GM18867 (cell line): ENCODE results near the gene TCEAL1.
"Not testable (repeated sequence)": the region's sequence is repeated elsewhere in the genome, so short reads cannot be mapped to it uniquely, and the experiment has no call there.

Experiments used
- ATAC-seq: cut with Tn5 transposase; IDR thresholded peaks from one replicate; pipeline ENCODE4 v1.9.1; 2021; ENCODE audit warnings: mild to moderate bottlenecking, moderate library complexity; ENCODE audit not compliant: unreplicated experiment

The TCEAL1 gene, protein sequence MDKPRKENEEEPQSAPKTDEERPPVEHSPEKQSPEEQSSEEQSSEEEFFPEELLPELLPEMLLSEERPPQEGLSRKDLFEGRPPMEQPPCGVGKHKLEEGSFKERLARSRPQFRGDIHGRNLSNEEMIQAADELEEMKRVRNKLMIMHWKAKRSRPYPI

DNA sequence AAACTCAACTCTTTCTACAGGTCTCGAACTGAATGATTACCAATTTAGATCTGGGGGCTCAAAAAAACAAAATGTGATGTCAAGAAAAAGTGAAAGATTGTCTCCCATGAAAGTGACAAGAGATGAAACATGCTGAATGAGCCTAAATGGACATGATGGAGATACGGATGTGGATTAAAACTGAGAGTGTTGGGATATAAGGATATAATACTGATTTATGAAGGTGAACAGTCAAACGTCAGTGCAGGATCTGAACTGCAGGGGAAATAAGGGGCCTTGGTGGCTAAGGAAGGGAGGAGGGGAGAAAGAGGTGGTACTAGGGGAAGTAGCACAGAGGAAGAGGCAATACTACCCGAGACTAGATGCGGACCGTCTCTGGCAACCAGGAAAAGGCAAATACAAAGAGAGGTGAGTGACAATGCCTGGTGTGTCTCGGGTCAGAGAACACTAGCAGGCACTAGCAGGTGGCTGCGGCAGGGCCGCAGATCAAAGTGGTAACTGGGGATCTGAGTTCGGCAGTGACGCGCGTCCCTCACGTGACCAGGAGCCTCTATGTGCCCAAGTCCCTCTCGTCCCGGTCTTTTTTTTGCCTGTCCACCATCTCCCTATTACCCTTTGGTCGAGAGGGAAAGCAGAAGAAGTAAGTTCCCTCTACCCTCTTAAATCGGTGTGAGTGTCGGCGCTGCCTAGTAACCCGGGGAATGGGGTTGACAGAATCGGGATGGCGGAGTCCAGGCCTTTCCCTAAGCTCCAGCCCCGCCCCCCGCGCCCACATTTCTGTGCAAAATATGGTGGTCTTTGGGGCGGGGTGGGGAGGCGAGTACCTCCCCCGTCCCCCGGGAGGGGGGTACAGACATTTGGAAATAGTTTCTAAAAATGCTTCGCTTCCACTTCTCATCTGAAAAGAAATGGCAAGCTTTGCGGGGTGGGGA is at the start of gene TCEAL1:
Gene TCEAL1 (plus strand): TSS at position 590 of the 932 bp plus-strand sequence. CDS start 942 bp downstream, outside the sequence.
- peak; percentile 78 for ATAC-seq

DNA sequence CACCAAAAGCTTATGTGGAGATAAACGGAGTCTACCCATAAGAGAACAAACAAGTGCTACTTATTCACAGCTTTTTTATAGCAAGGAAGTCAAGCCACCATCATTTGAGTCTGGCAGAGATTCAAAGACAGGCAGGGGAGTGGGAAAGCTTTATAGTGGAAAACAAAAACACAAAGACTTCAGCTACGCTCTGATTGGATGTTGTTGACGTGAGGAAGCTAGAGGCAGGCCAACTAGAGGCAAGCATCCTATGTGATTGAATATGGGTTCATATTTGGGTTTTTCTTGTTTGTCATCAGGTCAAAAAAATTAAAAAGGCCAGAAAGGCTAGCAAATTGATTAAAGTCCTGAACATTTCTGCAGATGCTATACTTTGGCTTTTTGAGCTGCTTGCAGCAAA is 44.2 kb upstream of the TCEAL1 start:
- no peak for ATAC-seq

DNA sequence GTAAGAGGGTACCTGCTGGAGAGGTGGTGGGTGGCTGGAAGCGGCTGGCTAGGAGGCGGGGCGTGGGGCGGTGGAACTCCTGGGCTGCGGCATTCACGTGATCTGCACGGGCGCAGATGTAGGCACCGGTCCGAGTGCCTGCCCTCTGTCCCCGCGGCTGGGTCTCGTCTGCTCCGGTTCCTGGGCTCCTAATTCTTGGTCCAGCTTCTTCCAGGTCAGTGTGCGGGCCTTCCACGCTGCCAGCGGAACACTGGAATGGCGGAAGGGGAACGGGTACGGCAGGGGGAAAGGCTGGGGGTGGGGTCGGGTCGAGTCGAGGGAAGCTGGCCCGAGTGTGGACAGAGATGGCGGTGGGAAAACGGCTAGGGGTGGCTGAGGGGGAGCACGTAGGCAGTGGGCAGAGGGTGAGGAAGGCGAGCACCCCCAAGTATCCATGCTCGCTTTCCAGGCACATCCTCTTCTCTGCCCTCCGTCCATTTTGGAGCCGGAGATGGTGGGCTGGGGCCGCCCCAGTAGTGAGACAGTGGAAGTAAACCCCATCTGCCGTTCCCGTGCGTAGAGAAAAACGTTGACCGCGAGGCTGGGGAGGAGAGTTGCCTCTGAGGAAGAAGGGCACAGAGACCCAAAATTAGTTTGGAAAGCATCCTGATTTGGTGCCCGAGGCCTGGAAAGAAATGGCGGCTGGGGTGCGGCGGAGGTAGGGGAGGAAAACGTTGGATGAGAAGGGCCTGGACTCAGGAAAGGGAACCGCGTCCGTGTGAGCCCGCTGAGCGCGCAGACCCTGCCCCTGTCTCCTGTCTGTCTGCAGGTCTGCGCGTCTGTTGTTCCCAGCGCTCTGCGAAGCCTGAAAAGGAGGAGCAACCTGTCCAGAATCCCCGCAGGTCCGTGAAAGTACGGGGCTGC is 43.1 kb upstream of the TCEAL1 start, which contains the start of gene TCEAL4:
Gene TCEAL4 (plus strand): TSS at position 105 of the 903 bp plus-strand sequence. CDS start 1,161 bp downstream, outside the sequence.
- ATAC-seq: peak; percentile 95

DNA sequence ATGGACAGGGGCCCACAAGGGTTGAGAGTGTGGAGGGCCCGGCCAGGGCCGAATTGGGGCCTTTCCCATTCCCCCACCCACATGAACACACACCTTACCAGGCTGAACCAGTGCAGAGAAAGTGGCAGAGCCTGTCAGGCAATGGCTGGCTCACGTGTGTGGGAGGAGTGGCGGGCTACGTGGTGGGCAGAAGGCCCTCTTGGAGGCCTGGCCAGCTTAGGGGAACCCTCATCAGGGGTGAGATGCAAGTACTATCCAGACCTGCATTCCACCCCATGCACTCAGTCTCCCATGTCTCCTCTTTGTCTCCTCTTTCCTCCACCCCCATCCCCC is 42.5 kb upstream of the TCEAL1 start:
- no peak for ATAC-seq

DNA sequence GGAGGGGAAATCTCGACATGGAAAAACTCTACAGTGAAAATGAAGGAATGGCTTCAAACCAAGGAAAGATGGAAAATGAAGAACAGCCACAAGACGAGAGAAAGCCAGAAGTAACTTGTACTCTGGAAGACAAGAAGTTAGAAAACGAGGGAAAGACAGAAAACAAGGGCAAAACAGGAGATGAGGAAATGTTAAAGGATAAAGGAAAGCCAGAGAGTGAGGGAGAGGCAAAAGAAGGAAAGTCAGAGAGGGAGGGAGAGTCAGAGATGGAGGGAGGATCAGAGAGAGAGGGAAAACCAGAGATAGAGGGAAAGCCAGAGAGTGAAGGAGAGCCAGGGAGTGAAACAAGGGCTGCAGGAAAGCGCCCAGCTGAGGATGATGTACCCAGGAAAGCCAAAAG is 42.1 kb upstream of the TCEAL1 start:
- no peak for ATAC-seq

DNA sequence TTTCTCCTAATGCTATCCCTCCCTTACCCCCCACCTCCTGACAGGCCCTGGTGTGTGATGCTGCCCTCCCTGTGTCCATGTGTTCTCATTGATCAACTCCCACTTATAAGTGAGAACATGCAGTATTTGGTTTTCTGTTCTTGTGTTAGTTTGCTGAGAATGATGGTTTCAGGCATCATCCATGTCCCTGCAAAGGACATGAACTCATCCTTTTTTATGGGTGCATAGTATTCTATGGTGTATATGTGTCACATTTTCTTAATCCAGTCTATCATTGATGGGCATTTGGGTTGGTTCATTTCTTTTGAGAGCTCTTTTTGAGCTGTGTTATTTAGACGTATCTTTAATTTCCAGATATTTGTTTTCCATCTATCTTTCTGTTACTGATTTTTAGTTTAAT is 36.5 kb upstream of the TCEAL1 start:
- ATAC-seq: not testable (repeated sequence)

DNA sequence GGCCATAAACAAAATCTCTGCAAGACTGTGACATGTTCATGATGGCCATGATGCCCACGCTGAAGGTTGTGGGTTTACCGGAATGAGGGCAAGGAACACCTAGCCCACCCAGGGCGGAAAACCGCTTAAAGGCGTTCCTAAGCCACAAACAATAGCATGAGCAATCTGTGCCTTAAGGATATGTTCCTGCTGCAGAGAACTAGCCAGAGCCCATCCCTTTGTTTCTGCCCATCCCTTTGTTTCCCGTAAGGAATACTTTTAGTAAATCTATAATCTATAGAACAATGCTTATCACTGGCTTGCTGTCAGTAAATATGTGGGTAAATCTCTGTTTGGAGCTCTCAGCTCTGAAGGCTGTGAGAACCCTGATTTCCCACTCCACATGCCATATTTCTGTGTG is 33.6 kb upstream of the TCEAL1 start:
- not testable (repeated sequence) for ATAC-seq

DNA sequence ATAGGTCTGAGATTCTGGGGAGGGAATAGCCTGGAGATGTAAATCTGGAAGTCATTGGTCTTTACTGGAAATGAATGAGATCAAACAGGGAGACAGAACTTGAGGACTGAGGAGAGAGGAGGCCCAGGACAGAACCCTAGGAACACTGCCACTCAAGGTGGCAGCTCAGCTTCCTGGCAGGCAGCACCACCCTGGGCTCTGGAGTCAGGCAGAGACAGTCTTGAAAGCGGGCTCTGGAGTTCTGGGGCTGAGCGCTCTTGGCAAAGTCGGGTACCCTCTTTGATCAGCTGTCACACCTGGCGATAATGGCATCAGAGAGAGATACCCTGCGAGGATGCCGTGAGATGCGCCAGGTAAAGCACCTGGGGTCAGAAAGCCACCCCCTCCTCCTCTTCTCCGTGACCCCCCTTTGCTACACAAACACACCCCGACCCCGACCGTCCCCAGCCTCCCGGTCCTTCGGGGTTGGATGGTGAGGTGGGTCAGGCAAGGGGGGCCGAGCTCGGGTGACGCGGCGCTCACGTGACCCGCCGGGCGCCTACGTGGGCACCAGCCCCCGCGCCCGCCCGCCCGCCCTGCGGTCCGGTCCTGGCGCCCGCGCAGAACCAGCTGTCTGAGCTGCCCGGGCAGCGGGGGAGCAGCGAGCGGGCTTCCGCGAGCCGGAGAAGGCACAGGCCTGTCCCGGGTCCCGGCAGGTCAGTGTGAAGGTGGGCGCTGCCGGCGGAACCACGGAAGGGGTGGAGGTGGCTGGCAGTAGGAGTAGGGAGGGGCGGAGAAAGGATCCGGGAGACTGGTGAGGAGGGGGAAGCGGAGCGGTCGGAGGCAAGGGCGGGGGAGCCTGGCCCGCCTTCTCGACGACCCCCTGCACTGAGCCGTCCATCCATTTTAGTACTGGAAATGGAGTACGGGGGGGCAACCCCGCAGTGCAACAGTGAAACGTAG is 21.1 kb upstream of the TCEAL1 start, which contains the start of gene TCEAL3:
Gene TCEAL3 (plus strand): TSS at position 600 of the 942 bp plus-strand sequence. CDS start 1,102 bp downstream, outside the sequence.
- ATAC-seq: peak; percentile 82

DNA sequence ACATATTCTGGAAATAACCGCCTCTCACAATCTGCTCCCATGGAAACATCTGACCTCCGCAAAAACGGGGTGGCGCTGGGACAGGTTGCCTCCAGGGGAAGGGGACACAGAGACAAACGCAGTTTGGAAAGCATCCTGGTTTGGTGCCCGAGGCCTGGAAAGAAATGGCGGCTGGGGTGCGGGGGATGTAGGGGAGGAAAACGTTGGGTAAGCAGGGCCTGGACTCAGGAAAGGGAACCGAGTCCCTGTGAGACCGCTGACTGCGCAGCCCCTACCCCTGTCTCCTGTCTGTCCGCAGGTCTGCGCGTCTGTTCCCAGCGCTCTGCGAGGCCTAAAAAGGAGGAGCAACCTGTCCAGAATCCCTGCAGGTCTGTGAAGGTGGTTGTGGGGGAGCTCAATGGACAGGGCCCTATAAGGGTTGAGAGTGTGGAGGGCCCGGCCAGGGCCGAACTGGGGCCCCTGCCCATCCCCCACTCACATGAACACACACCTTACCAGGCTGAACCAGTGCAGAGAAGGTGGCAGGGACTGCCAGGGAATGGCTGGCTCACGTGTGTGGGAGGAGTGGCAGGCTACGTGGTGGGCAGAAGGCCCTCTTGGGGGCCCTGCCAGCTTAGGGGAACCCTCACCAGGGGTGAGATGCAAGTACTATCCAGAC is 20.3 kb upstream of the TCEAL1 start:
- ATAC-seq: no peak

DNA sequence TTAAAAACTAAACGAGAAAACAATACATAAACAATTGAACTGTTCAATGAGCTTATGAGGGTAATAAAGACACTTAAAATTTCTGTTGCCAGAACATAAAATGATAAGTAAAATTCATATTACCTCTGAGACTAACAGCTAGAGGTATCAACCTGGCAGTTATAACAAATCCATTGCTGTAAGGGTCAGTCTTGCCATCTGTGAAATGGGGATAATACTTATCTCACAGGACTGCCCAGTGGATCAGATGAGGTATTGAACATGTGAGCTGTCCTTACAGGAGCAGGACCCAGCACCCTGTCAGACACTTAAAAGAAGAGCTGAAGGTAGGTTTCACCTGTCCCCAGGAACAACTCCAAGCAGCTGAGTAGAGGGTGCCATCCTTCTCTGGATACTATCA is 18.5 kb upstream of the TCEAL1 start:
- no peak for ATAC-seq

DNA sequence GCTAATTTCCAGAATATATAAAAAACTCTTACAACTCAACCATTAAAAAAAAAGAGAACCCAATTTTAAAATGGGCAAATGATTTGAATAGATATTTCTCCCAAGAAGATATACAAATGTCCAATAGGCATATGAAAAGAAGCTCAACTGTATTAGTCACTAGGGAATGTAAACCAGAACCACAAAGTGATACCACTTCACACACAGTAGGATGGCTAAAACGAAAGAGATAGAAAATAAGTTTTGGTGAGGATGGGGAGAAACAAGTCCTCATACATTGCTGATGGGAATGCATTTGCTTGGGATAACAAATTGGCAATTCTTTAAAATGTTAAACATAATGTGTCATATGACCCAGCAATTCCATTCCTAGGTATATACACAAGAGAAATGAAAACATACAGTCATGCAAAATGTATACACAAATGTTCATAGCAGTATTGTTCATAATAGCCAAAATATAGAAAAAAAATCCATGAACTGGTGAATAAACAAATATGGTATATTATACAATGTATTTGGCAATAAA is 15.3 kb upstream of the TCEAL1 start:
- no peak for ATAC-seq

DNA sequence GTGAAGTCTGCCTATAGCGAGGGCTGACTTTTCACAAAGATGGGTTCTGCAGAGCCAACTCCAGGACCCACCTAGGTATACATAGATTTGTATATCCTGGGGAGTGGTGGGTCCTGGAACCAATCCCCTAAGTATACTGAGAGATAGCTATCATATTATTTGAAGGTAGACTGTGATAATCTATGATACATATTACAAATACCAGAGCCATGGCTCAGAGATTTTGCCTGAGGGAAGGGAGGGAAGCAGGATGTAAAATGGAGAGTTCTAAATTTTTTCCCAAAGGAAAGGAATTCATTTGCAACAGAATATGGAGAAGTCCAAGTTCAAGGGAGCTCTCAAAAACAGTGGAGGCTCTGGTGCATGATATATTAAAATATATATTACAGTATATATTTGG is 13.8 kb upstream of the TCEAL1 start:
- ATAC-seq: no peak

DNA sequence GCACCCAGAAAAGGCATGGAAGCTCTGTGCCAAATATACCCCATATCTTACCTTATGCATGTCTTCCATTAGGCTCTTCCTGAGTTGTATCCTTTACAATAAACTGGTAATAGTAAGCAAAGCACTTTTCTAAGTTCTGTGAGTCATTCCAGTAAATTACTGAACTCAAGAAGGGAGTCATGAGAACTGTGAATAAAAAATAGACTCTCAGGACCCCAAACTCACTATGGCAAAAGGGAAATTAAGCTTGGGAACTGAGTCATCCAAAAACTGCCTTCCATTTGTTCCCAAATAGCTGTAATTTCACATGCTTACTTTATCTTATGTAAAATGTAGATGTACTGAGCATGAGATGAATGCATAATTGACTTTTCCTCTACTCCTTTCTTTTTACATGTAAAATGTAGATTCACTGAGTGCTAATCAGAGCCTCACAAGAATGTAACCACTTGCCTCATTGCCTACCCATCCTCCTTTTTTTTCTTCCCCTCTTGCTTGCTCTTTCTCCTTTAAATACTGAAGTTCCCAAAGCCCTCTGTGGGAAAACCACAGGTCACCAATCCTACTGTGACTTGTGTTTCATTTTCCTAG is 12.9 kb upstream of the TCEAL1 start:
- no peak for ATAC-seq

DNA sequence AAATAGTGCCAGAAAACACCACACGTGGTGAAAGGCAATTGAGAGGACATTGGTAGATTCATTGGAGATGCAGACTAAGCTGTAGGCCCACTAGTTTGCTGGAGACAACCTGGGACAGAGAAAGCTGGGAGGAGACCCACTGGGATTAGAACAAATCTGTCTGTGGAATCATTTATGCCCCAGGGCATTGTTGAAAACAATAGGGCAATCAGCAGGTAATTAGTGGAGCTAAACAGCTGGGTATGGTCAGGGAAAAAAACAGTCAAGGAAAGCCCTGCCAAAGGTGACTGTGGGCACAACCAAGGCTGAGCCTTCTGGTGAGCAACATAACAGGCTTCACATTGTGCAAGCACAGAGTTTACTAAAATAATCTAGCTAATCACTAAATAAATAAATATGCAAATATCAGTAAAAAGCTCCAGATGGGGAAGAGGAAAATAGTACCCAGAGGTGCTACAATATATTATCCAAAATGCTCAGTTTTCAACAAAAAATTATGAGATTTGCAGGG is 12.0 kb upstream of the TCEAL1 start:
- ATAC-seq: no peak

DNA sequence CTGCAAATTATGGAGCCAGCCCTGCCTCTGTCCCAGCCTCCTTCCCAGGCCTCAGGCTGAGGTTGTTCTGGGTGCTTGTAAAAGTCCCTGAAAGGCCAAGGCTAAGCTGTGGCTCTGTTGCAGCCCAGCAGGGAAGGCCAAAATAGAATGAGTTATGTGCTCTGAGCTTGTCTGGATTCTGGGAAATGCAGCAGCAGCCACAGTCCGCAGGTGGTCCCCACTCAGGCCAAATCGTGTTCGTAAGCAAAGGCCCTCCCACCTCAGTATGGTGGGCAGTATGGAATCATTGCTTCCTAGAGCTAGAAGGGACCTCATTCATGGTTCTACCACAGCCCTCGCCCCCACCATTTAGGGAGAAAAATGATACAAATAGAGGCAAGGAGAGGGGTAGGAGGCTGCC is 4.7 kb upstream of the TCEAL1 start:
- no peak for ATAC-seq

DNA sequence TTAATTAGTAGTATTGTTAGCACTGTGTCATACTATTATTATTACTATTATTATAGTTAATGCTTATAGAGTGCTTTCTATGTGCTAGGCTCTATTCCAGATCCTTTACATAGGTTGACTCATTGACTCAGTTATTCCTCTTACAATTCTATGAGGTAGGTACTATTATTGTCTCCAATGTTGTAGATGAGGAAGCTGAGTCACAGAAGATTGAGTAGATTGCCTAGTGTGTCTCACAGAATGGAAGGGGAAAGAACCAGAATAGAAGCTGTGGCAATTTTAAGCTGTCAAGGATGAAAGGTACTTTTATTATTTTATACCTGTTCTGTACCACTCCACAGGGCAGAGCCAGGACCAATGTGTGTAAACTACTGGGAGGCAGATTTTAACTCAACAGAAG is 1.9 kb upstream of the TCEAL1 start:
- no peak for ATAC-seq

DNA sequence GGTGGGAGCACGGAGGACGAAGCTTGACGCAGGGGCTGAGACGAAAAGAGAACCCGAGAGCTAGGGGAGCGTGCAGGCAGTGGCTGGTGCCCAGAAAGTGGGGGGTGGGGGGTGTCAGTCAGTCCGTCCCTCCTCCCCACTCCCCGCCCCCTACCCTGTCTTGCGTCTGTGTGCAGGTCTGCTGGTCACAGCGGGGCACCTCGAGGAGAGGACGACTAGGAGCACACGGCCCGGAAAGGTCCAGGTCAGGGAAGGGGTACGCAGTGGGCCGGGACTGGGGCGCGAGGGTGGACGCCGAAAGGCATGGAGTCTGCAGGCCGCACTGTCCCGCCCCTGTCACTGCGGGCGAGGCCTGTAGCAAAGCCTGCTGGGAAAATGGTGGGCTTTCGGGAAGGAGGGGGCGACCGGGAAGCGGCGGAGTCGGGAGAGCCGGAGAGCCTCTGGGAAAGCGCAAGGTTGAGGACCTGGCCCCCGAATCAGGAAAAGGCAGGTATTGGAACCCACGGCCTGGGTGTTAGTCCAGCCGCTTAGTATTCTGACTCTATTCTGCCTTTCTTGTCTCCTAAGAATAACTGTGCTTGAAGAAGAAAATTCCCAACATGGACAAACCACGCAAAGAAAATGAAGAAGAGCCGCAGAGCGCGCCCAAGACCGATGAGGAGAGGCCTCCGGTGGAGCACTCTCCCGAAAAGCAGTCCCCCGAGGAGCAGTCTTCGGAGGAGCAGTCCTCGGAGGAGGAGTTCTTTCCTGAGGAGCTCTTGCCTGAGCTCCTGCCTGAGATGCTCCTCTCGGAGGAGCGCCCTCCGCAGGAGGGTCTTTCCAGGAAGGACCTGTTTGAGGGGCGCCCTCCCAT is 769 bp downstream of the TCEAL1 start:
- peak; percentile 38 for ATAC-seq

DNA sequence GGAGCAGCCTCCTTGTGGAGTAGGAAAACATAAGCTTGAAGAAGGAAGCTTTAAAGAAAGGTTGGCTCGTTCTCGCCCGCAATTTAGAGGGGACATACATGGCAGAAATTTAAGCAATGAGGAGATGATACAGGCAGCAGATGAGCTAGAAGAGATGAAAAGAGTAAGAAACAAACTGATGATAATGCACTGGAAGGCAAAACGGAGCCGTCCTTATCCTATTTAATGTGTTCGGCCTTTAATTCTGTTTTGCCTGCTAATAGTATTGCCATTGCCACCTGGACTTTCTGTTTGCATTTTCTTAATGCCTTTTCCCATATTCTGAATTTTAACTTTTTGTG is 1.4 kb downstream of the TCEAL1 start:
- ATAC-seq: no peak
